HEK293T (cell line): ENCODE results near the gene NUBP2.

Source experiments
- CTCF ChIA-PET: fragments of 350-600 bp; formaldehyde crosslinking; extraction: SDS; loops from one replicate; lab custom pipeline; 2021; ENCODE audit warnings: antibody characterized with exemption, inconsistent platforms; lab: Yijun Ruan, JAX
- POLR2A ChIA-PET: fragments of 350-600 bp; formaldehyde crosslinking; extraction: SDS; loops from one replicate; lab custom pipeline; 2020; ENCODE audit warnings: antibody characterized with exemption, inconsistent platforms; lab: Yijun Ruan, JAX
- DNase-seq: peaks from one replicate; pipeline ENCODE4 v3.0.0; 2012; ENCODE audit warnings: mixed read lengths; ENCODE audit errors: extremely low spot score
- ARNT ChIP-seq: fragments of 450-650 bp; IDR thresholded peaks from 2 replicates; pipeline ENCODE4 v1.6.1; 2017; ENCODE audit warnings: mild to moderate bottlenecking
- BHLHE40 ChIP-seq: fragments of 450-650 bp; IDR thresholded peaks from 2 replicates; pipeline ENCODE4 v1.6.1; 2016; ENCODE audit warnings: mild to moderate bottlenecking, moderate library complexity, borderline replicate concordance
- CTBP1 ChIP-seq: fragments of 450-650 bp; IDR thresholded peaks from 2 replicates; pipeline ENCODE4 v1.6.1; 2016; ENCODE audit warnings: borderline replicate concordance
- ELF4 ChIP-seq: fragments of 450-650 bp; IDR thresholded peaks from 2 replicates; pipeline ENCODE4 v1.6.1; 2017; ENCODE audit warnings: antibody characterized with exemption
- FOXA1 ChIP-seq: fragments of 450-650 bp; IDR thresholded peaks from 2 replicates; pipeline ENCODE4 v1.6.1; 2016; ENCODE audit warnings: mild to moderate bottlenecking
- FOXK2 ChIP-seq: fragments of 450-650 bp; IDR thresholded peaks from 2 replicates; pipeline ENCODE4 v1.6.1; 2016; ENCODE audit warnings: mild to moderate bottlenecking
- FOXM1 ChIP-seq: fragments of 450-650 bp; IDR thresholded peaks from 2 replicates; pipeline ENCODE4 v1.6.1; 2017; ENCODE audit warnings: mild to moderate bottlenecking, borderline replicate concordance
- HDGF ChIP-seq: fragments of 450-650 bp; IDR thresholded peaks from 2 replicates; pipeline ENCODE4 v1.6.1; 2017; ENCODE audit warnings: antibody characterized with exemption, borderline replicate concordance
- L3MBTL2 ChIP-seq: fragments of 450-650 bp; conservative IDR thresholded peaks from 2 replicates; pipeline ENCODE4 v1.6.1; 2016; ENCODE audit warnings: mild to moderate bottlenecking
- LEF1 ChIP-seq: fragments of 450-650 bp; IDR thresholded peaks from 2 replicates; pipeline ENCODE4 v1.6.1; 2017; ENCODE audit warnings: mild to moderate bottlenecking, borderline replicate concordance
- NFRKB ChIP-seq: fragments of 450-650 bp; IDR thresholded peaks from 2 replicates; pipeline ENCODE4 v1.6.1; 2016; ENCODE audit warnings: mild to moderate bottlenecking, moderate library complexity
- SP1 ChIP-seq: fragments of 450-650 bp; IDR thresholded peaks from 2 replicates; pipeline ENCODE4 v1.6.1; 2017
- SUZ12 ChIP-seq: fragments of 450-650 bp; IDR thresholded peaks from 2 replicates; pipeline ENCODE4 v1.6.1; 2016; ENCODE audit warnings: mild to moderate bottlenecking
- TARDBP ChIP-seq: fragments of 450-650 bp; IDR thresholded peaks from 2 replicates; pipeline ENCODE4 v1.6.1; 2016
- ZNF384 ChIP-seq: fragments of 450-650 bp; IDR thresholded peaks from 2 replicates; pipeline ENCODE4 v1.6.1; 2016
- TF ChIP-seq, protein P1 (sequence below): fragments of 450-650 bp; IDR thresholded peaks from 2 replicates; pipeline ENCODE4 v1.6.1; 2016

Gene NUBP2

DNA sequence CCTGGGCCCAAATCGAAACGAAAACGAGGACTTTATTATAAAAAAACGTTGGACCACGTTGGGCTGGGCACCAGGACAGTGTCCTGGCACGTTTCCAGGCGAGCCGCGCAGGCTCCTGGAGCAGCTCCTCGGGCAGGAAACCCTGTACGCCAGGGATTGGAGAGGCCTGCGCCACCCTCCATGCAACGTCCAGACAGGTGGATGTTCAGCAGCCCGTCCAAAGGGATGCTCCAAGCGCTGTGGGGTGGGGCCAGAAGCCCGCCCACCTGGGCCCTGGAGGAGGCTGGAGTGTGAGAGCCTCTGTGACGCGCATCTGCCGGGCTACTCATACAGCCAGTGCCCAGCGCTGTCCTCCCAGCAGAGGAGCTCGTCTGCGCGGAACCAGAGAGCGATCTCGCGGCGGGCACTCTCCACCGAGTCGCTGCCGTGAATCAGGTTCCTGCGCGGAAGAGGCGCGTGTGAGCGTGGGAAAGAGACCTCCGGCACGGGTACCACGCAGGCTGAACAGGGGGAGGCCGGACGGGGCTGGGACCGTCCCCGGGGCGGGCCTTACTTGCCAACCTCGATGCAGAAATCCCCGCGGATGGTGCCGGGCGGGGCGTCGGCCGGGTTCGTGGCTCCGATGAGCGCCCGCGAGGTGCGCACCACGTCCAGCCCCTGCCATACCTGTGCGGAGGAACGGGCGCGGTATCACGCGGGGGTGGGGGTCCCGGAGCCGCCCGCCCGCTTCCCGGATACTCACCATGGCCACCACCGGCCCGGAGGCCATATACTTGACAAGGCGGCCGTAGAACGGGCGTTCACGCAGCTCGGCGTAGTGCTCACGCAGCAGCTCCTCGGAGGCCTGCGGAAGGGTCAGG, 12.2 kb upstream of the NUBP2 start:
- TF ChIP-seq CTBP1: 0 out of 2 replicates have a peak, but pooled peaks have one; percentile 32
- no peak for TF ChIP-seq SP1
- ChIA-PET POLR2A (interaction anchor here (1.4 to 5.6 kb wide), 3 partner anchors 11 to 194 kb away, joined by 4 to 71 read pairs (median 20); partner anchors contain the start of genes MAPK8IP3, NUBP2, RPS2 and SPSB3), CTCF (no interaction called here)
- DNase-seq: peak; percentile 36

- POLR2A ChIA-PET: interaction anchor here (1.4 to 5.6 kb wide), 4 partner anchors 11 to 194 kb away, joined by 4 to 71 read pairs (median 12); partner anchors contain the start of genes MAPK8IP3, NUBP2, RPS2 and SPSB3
- DNase-seq: peak; percentile 69
- TF ChIP-seq HDGF (no peak), SP1 (no peak), BHLHE40 (no peak), NFRKB (no peak), LEF1 (no peak), SUZ12 (no peak), FOXK2 (no peak), L3MBTL2 (no peak)
- CTCF ChIA-PET: interaction anchor here (0.6 to 1.5 kb wide), 2 partner anchors 48 to 65 kb away, joined by 3 read pairs; partner anchors contain the start of gene MAPK8IP3
Observed at GRCh38 chr16:1771188-1771863, 11.4 kb upstream of the NUBP2 start, which contains the start of gene NME3. TSS of gene NME3 (minus strand) at chr16:1771543. CDS start at chr16:1771534, 9 bp downstream.

- TF ChIP-seq HDGF (no peak), FOXM1 (no peak), L3MBTL2 (0 out of 2 replicates have a peak, but pooled peaks have one; percentile 38), ARNT (no peak), TARDBP (no peak)
- ChIA-PET POLR2A (interaction anchor here (1.2 to 5.6 kb wide), 5 partner anchors 10 to 193 kb away, joined by 3 to 71 read pairs (median 5); partner anchors contain the start of genes MAPK8IP3, NUBP2, RPS2 and SPSB3), CTCF (interaction anchor here (0.6 to 1.5 kb wide), 2 partner anchors 48 to 66 kb away, joined by 3 read pairs; partner anchors contain the start of gene MAPK8IP3)
- DNase-seq: no peak
Observed at GRCh38 chr16:1771864-1772361, 10.8 kb upstream of the NUBP2 start.

DNA sequence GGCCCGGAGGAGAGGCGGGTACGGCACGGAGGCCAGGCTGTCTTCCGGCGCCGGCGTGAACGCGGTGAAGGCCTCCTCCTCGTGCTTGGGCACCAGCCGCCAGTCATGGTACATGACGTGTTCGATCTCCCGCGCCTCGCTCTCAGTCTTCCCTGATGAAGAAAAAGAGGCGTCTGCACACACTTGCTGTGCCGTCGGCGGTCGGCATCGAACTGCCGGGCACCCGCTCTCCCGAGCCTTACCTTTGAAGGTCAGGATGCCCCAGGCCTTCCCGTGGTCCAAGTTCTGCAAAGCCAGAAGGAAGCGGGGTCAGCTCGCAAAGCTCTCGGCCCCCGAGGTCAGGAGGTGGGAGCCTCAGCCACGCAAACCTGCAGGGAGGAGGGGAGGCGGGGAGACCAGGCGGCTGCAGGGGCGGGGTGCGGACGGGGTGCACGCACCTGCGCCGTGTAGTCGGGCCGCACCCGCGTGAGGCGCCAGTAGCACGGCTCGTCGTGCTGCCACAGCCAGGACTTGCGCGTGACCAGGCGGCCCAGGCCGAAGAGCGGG, 10.3 kb upstream of the NUBP2 start, which contains the start of gene EME2:
TSS of gene EME2 (plus strand) at position 449 of the 546 bp plus-strand sequence. CDS start 418 bp downstream, outside the sequence.
- CTCF ChIA-PET: interaction anchor here (0.6 to 1.5 kb wide), 3 partner anchors 10 to 926 kb away, joined by 3 read pairs; partner anchors contain the start of genes NUBP2 and SPSB3
- POLR2A ChIA-PET: interaction anchor here (0.7 to 5.6 kb wide), 8 partner anchors 8 to 193 kb away, joined by 3 to 71 read pairs (median 4); partner anchors contain the start of genes MAPK8IP3, NUBP2, RPS2 and SPSB3
- TF ChIP-seq HDGF (no peak), CTBP1 (no peak), FOXM1 (no peak), SP1 (no peak), TARDBP (no peak), FOXK2 (no peak), NFRKB (no peak), ARNT (no peak), LEF1 (no peak), L3MBTL2 (no peak; the same call in 1 of the 2 replicates), SUZ12 (no peak), BHLHE40 (no peak), ZNF384 (no peak), FOXA1 (no peak), ELF4 (no peak)
- TF ChIP-seq, protein P1, sequence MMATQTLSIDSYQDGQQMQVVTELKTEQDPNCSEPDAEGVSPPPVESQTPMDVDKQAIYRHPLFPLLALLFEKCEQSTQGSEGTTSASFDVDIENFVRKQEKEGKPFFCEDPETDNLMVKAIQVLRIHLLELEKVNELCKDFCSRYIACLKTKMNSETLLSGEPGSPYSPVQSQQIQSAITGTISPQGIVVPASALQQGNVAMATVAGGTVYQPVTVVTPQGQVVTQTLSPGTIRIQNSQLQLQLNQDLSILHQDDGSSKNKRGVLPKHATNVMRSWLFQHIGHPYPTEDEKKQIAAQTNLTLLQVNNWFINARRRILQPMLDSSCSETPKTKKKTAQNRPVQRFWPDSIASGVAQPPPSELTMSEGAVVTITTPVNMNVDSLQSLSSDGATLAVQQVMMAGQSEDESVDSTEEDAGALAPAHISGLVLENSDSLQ: no peak
- no peak for DNase-seq

GRCh38 chr16:1772908-1773702, 9.7 kb upstream of the NUBP2 start, which contains the start of gene MRPS34:
TSS of gene MRPS34 (minus strand) at chr16:1773134. CDS start at chr16:1773119, 15 bp downstream.
- peak; percentile 78 for DNase-seq
- no peak for TF ChIP-seq ZNF384
- TF ChIP-seq BHLHE40: no peak
- no peak for TF ChIP-seq FOXK2
- TF ChIP-seq SUZ12: no peak
- TF ChIP-seq NFRKB: no peak
- no peak for TF ChIP-seq FOXA1
- peak; percentile 76 for TF ChIP-seq L3MBTL2
- no peak for TF ChIP-seq SP1
- TF ChIP-seq, protein P1: no peak
- TF ChIP-seq HDGF: no peak
- no peak; the same call in 1 of the 2 replicates for TF ChIP-seq ELF4
- no peak for TF ChIP-seq LEF1
- TF ChIP-seq CTBP1: 0 out of 2 replicates have a peak, but pooled peaks have one; percentile 22
- TF ChIP-seq ARNT: 0 out of 2 replicates have a peak, but pooled peaks have one; percentile 34
- TF ChIP-seq TARDBP: no peak
- TF ChIP-seq FOXM1: no peak
- CTCF ChIA-PET: interaction anchor here (0.6 to 1.5 kb wide), 3 partner anchors 10 to 925 kb away, joined by 3 read pairs; partner anchors contain the start of genes NUBP2 and SPSB3
- POLR2A ChIA-PET: interaction anchor here (0.7 to 5.6 kb wide), 7 partner anchors 9 to 163 kb away, joined by 3 to 71 read pairs (median 5); partner anchors contain the start of genes MAPK8IP3, NUBP2 and SPSB3
